ENCODE results near the gene TUBA4B.

GRCh38 chr2:219269362-219270054 lies 16.5 kb downstream of the TUBA4B start:
- TF ChIP-seq CTCF (conservative IDR thresholded peaks at IDR 0.05 in 1 of 2, IDR thresholded peaks at IDR 0.05 in 1 of 2; ENCODE audit: extremely low read depth in 1 of 2, insufficient read depth in 1 of 2, low read depth in 1 of 2, low read length in 2 of 2) (no peak), EZH2 (IDR thresholded peaks at IDR 0.05; ENCODE audit: borderline replicate concordance, low read length) (no peak)

Data from mammary epithelial cell (primary cell).